ENCODE data around the gene CAMTA1.
A peak's percentile ranks its signal among the peaks of the same experiment; 100 is the strongest.

CAMTA1 gene

DNA sequence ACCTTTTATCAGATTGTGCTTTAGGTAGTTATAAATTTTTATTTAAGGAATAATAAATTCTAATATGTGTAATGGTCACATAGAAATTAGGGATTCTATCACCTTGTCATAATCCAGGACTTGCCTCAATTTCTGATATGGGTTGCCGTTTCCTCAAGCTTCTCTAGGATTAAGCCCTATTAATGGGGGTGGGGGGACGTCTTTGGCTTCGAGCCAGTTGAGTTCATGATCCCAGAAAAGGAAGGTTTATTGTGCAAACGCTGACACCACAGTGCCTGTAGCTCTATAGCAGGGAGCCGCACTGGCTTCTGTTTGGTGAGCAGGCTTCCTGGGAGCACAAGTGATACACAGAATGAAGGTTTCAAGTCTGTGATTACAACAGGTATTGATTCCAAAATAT is 963.9 kb downstream of the CAMTA1 start:
- no peak for DNase-seq

GRCh38 chr1:7751174-7751573 is 965.9 kb downstream of the CAMTA1 start:
- DNase-seq: no peak

DNA sequence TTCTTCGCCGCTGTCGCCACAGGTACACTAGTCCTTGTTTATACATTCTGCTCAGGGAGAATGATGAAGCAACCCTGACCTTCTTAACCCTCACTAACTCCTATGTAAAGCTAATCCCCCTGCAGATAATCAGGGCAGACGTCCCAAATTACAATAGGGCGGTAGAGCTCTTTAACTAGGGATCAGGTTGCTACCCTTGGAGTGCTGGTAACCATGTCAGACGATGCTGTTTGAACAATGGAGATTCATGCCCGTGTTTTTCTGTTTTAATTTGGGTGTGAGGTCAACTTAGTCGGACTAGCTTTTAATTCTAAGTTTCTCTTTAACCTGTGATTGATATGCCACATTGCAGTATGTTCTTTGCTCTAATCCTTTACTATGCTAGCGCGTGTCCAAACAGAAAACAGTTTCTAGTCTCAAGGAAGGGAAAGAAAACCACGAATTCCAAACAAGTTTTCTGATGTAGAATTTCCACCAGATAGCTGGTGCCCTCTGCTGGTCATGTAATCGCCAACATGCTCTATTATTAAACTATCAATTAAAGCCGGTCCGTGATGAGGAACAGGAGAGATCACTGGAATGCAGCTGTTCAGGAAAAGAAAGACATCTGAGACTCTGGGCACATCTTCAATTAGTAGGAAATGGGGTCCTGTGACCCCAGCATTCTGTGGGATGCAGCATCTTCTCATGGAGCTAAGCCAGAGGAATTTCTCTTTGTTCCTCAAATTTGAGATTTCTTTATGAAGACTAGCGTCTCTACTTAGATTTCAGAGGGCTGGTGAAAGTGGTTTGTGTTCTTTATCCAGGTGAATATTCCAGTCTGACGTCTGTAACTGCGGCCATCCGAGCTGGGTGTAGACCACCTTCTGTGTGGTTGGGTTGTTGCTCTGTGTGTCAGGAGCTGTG is 967.5 kb downstream of the CAMTA1 start:
- DNase-seq: peak; percentile 67 to 71

- peak in 1 of 2 experiments; percentile 32 for DNase-seq
Observed at GRCh38 chr1:7753641-7754040, 968.4 kb downstream of the CAMTA1 start.

DNA sequence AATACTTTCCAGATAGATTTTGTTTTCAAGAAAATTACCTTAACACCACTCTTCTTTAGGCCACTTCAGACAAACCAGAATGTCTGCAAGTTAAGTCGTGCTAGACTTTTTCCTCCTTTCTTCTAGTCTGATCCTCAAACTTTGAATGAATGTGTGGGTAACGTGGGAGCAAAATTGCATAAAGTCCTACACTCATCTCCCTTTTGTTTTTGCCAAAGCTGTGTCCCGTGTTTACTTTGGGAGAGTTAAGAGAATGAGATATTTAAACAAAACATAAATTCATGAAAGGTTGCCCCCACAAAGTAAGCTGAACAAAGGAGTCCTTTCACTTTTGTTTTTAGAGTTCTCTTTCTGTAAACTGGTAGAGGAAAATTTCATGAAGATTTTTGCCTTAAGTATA is 969.0 kb downstream of the CAMTA1 start:
- no peak for DNase-seq

DNA sequence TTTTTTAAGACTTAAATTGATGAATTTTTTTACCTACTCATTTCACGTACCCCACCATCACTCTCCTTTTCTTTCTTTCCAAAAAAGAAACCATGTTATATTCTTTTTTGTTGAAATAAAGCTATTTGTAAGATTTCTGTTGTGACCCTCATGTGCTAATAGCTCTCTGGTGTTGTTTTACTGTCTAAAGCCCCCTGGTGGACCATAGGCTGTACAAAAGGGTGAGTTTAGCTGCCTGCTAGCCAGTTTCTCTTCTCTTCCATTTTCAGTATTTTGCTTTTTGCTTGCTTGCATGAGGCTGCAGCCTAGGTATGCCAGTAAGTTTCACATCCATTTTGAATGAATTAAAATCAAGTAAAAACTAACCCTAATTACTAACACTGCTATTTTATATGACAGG is 970.2 kb downstream of the CAMTA1 start:
- peak; percentile 64 to 80 for DNase-seq

DNA sequence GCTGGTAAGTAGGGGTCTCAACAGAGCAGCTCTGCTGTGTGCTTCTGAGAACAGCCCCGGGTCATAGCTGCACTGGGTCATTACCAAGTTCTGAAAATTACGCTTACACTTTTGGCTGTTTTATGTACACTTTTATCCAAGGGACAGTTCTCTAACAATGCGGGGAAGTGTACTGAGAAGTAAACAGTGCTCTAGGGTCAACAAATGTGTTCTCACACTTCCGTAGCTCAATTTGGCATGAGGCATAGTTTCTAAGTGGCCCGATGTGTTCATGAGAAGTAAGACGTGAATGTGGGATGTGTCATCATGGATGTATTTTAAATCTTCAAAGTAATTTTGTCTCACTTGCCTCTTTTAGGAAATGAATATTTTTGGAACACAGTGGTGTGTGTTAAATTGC is 975.0 kb downstream of the CAMTA1 start:
- no peak for DNase-seq

GRCh38 chr1:7761103-7761502 is 975.8 kb downstream of the CAMTA1 start:
- no peak for DNase-seq

GRCh38 chr1:7767176-7767575 is 981.9 kb downstream of the CAMTA1 start:
- no peak for DNase-seq

GRCh38 chr1:7768583-7768982 is 983.3 kb downstream of the CAMTA1 start:
- DNase-seq: peak in 1 of 2 experiments; percentile 15

GRCh38 chr1:7769673-7770412 is 984.6 kb downstream of the CAMTA1 start:
- DNase-seq: no peak

DNA sequence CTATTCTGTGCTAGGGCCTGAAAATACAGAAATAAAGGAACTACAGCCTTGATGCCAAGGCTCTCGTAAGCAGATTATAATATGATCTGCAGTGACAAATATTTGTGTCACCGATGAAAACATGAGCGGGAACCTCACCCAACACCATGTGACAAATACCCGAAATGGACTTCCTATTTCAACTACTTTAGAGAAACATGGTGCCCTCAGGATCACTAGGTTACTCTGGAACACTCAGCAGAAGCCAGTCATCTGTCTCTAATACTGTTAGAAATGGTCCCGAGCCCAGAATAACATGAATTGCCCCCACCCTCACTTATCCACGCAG is 985.4 kb downstream of the CAMTA1 start:
- DNase-seq: peak in 1 of 2 experiments; percentile 48

GRCh38 chr1:7770997-7771822 is 986.0 kb downstream of the CAMTA1 start, which contains the start of gene VAMP3:
Gene VAMP3 (plus strand): TSS chr1:7771296. CDS start chr1:7771384, 88 bp downstream.
- peak; percentile 70 to 71 for DNase-seq

- peak; percentile 14 to 24 for DNase-seq
Observed at GRCh38 chr1:7771823-7772299, 986.6 kb downstream of the CAMTA1 start.

GRCh38 chr1:7777591-7777990 is 992.3 kb downstream of the CAMTA1 start:
- no peak for DNase-seq

DNA sequence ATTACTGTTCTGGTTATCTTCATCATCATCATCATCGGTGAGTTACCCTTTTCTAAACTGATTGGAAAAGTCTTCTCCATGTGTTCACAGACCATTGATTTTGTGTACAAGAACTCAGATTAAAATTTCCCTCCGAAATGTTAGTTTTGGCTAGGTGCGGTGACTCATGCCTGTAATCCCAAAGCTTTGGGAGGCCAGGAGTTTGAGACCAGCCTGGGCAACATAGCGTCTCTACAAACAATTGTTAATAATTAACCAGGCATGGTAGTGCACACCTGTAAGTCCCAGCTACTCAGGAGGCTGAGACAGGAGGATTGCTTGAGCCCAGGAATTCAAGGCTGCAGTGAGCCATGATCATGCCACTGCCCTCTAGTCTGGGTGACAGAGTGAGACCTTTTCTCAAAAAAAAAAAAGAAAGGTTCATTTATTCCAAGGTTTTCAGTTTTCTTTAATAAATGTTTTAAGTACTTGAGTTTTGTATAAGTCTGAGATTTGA is 992.9 kb downstream of the CAMTA1 start:
- no peak for DNase-seq

GRCh38 chr1:7780976-7781375 is 995.7 kb downstream of the CAMTA1 start:
- no peak for DNase-seq

GRCh38 chr1:7781501-7781900 is 996.2 kb downstream of the CAMTA1 start:
- DNase-seq: peak; percentile 64 to 69

GRCh38 chr1:7781923-7782495 is 996.8 kb downstream of the CAMTA1 start:
- DNase-seq: peak in 1 of 2 experiments; percentile 33

DNA sequence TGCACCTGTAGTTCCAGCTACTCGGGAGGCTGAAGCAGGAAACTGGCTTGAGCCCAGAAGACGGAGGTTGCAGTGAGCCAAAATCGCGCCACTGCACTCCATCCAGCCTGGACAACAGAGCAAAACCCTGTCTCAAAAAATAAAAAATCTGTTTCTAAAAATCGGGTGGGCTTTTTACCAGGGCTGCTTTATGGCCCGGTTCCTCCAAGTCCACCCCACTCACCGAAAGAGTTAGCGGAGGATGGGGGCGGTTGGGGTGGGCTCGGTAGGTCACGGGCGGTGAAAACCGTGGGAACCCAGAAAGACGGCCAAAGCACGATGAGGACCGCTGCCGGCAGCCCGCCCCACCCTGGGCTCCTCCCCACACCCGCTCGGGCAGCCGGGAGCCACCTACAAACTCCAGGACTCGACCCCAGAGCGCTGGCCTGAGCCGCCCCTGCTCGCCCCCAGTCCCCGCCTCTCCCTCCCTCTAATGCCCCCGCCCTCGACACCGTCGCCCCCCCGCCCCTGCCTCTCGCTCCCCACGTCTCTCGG is 998.0 kb downstream of the CAMTA1 start:
- DNase-seq: peak; percentile 54 to 59

GRCh38 chr1:7783826-7784491 is 998.7 kb downstream of the CAMTA1 start, which contains the start of gene PER3:
Gene PER3 (plus strand): TSS chr1:7784291. CDS start chr1:7784878, 587 bp downstream.
- peak; percentile 84 to 89 for DNase-seq

All from Kasumi-1 (cell line).